CD4-positive, alpha-beta T cell treated with Interleukin-10 for 1 hour (primary cell): ENCODE measurements around the gene TLK1.

ENCODE experiments used
- DNase-seq: peaks from one replicate; pipeline ENCODE4 v3.0.0-alpha.2; 2020

TLK1 gene

GRCh38 chr2:171160119-171160955 lies at the start of gene TLK1:
Gene TLK1, minus strand, starts transcription at chr2:171160893. Its CDS starts 465 bp downstream, at chr2:171160428.
- peak; percentile 65 for DNase-seq

DNA sequence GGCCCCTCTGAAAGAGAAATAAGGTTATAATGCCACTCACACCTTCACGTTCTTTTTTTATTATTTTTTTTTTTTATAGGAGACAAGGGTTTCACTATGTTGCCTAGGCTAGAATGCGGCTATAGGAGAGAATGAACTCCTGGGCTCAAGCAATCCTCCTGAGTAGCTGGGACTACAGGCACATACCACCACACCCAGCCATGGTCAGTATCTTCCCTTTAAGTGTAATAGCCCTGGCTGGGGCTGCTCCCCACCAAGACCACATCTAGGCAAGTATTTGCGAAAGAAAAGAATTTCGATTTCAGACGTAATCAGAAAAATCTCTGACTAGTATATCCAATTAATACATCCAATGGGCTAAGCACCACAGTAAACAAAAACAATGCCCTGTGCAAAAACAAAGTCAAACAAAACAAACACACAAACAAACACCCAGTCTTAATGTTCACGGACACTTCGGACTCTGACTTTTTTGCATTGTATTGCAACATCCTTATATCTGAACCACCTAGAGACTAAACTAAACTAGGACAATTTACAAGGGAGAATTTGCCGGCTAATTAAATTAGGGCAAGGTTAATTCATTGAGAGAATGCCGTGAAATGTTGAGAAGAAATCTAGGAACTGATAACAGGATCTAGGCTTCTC lies 49.6 kb upstream of the TLK1 start:
- no peak for DNase-seq

GRCh38 chr2:171208657-171209056 lies 48.0 kb upstream of the TLK1 start:
- no peak for DNase-seq

- no peak for DNase-seq
Observed at GRCh38 chr2:171206422-171207115, 45.9 kb upstream of the TLK1 start.

GRCh38 chr2:171205551-171205950 lies 44.9 kb upstream of the TLK1 start:
- no peak for DNase-seq

GRCh38 chr2:171201767-171202166 lies 41.1 kb upstream of the TLK1 start:
- no peak for DNase-seq

- DNase-seq, result no peak
Observed at GRCh38 chr2:171201271-171201670, 40.6 kb upstream of the TLK1 start.

GRCh38 chr2:171200469-171200868 lies 39.8 kb upstream of the TLK1 start:
- DNase-seq, result no peak

GRCh38 chr2:171191021-171191420 lies 30.3 kb upstream of the TLK1 start:
- no peak for DNase-seq

DNA sequence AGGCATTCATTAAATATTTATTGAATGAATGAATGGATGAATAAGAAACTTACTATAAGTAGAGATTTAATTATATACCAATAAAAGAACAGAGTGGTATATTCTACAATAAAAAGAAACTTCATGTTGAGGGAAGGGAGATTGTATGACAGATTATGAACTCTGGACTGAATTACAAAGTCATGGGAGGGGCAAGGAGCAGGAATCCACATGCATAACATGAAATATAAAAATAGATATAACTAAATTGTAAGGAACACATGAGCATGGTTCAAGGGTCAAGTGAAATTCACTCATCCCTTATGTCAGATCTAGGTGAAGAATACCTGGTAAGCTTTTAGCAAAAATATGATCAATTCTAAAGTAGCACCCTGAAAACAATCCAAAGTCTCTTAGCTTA lies 27.1 kb upstream of the TLK1 start:
- no peak for DNase-seq

DNA sequence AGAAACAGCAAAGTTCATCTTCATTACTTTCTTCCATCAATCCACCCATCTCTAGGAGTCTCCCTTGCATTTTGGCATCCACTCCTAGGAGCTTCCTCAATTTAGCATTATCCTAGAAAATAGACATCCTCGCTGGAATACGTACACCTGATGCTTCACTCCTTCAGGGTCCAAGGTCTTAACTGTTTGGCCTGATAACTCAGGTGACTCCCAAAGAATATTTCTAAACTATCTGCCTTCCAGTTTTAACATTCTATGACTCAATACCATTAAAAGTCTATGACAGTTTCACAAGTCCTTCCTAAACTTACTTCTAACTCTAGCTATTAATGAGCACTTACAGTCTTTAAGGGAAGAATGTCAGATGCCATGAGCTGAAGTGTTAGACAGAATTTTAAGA lies 26.5 kb upstream of the TLK1 start:
- DNase-seq, result no peak

- no peak for DNase-seq
Observed at GRCh38 chr2:171185941-171186340, 25.2 kb upstream of the TLK1 start.

GRCh38 chr2:171185165-171185818 lies 24.6 kb upstream of the TLK1 start:
- no peak for DNase-seq

DNA sequence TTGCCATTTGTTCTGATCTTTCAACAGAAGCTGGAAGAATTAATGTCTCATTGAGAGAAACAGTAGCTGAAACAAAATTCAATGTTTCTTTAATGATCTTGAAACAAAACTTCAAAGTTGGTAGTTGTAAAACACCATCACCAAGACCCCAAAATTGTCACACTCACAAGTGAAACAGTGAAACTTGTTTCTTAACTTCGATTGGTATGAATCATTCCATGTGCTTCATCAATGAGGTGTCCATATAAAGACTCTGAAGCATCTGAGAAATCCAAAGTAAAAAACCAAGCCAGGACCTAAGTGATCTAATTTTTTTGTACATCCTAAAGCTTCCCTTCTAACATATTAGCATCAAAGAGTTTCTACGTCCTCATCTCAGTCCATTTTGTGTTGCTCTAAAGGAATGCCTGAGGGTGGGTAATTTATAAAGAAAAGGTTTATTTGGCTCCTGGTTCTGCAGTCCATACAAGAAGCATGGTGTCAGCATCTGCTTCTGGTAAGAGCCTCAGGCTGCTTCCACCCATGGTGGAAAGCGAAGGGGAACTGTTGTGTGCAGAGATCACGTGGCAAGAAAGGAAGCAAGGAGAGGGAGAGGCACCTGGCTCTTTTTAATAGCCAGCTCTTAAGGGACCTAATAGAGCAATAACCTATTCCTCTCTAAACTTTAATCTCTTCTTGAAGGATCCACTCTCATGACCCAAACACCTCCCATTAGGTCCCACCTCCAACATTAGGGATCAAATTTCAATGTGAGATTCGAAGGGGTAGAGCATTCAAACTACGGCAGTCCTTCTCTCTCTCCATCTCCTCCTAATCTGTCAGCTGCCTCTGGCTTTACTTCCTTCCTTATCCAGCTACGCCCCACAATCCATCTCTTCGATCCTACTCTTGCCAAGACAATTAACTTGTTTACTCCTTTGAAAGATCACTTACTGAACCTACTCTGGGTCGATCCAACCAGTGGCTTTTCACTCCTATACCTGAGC lies 20.7 kb upstream of the TLK1 start:
- no peak for DNase-seq

DNA sequence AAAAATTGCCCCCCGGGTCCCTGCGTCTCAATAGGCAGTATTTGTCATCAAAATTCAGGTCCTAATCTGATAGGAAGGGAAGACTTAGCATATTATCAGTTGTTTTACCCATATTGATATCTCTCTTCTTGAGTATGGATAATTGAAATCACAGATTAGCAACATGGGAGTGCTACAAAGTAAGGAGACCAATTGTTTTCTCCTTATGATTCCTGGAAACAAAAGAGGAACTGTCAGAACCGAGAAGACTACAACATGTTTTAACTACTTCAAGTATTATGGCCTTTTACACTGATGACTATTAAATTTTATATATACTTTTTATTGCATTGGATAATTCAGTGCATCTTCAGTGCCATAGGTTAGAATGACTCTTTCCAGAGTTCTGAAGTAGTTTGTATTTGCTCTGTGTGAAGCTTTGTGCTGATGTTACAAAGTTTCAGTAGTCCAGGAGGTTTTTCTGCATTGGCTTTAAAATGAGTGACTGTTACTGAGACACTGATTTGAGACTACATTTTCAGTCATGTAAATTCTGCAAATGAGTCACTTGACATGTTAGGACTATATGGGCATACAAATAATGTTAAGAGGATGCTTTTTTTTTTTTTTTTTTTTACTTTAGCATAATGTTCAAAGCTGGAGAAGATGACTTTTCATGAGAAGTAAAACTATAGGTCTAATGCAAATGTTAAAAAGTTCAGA lies 19.7 kb upstream of the TLK1 start:
- no peak for DNase-seq

DNA sequence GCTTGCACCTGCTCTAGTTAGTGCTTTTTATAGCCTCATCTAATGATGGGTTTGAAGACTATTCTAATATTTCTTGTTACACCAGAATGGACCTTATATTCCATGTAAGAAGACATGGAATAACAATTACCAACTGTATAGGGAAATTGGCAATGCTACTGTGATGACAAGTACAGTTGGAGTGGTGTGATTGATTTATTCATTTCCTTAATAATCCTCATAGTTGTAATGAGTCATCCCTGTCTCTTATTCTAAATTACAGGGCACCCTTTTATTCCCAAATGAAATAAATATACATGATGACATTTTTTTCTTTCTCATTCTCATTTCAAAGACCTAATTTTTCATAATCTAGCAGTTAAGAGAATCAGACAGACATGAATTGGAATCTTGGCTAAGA lies 18.3 kb upstream of the TLK1 start:
- DNase-seq, result no peak

DNA sequence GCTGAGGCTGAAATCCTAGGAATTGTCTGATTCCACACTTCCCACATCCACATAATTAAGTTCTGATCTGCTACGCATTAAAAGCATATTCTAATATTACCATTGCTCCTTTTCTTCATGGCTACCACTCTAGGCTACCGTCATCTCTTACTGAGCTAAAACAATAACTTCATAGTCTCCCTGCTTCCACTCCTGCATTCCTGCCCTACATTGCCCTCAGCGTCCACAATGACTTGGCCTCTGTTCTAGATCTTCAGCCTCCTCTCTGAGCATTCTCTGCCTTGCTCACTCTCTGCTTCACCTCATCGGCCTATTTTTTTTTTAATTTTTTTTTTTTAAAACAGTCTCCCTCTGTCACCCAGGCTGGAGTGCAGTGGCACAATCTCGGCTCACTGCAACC lies 15.8 kb upstream of the TLK1 start:
- DNase-seq, result no peak

DNA sequence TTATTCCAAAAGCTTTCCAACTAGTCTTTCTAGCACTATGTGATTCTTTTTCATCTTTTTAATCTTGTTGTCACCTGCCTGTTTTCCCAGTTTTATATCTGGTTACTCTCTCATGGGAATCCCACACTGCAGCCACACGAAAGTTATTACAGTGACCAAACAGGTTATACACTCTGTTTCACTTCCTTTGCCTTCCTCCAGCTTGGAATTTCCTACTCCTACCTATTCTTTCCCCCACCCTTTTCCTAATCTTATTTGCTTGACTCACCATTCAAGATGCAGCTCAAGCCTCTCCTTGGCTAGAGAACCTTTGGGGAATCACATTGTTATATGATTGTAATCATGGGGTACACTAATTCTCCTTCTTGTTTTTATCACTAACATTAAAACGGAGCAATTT lies 13.4 kb upstream of the TLK1 start:
- DNase-seq, result no peak

GRCh38 chr2:171173087-171173486 lies 12.4 kb upstream of the TLK1 start:
- no peak for DNase-seq

DNA sequence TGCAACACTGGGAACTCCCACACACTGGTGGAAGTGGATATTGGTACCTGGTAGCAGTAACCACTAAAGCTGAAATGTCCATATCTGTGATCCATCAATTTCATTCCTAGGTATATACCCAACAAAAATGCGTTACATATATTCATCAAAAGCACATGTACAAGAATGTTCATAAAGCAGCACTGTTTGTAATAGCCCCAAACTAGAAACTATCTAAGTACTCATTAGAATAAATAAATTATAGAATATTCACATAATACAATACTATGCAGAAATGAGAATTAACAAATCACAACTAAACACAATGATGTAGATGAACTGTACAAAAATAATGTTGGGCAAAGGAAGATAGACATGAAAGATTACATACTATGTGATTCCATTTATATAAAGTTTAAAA lies 11.1 kb upstream of the TLK1 start:
- DNase-seq, result no peak

DNA sequence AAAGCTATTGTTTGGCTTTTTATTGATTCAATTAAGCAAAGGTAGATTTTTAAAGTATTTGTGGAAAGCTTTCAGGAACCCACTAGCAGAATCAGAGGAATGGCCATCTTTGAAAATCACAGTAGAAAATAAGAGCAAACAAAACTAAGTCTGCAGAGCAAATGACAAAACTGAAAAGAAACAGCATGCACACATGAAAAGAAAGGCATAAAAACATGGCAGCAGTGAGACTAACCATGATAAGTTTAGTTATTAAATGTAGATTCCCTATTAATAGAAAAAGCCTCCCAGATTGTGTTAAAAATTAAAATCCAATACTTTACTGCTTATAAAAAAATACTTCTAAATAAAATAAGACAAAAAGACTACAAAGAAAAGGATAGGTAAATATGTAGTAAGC lies 9.1 kb upstream of the TLK1 start:
- no peak for DNase-seq

GRCh38 chr2:171169333-171169732 lies 8.6 kb upstream of the TLK1 start:
- no peak for DNase-seq
